Liver (tissue), 9 donors: Measurements from ENCODE around the gene PTRH1. TPM values are rescaled to one million over a fixed set of nuclear protein-coding genes. Genes with fewer than 3 reads are reported as not detected.

Experiments
- DNase-seq: peaks from one replicate; pipeline ENCODE4 v3.0.0-alpha.2; 2017; ENCODE audit warnings: low spot score
- H3K27ac ChIP-seq, 2 donors: one replicate each; pipeline ENCODE4 v1.7.0; 2013; ENCODE audit warnings: inconsistent platforms in 2 of 2, low read length in 2 of 2, control low read depth in 1 of 2, low read depth in 1 of 2, mild to moderate bottlenecking in 1 of 2
- H3K27me3 ChIP-seq, 4 donors: one replicate each; pipeline versions ENCODE4 v1.6.1 to v1.7.0; 2013; ENCODE audit warnings: low read length in 3 of 4, inconsistent platforms in 1 of 4, mild to moderate bottlenecking in 1 of 4, moderate library complexity in 1 of 4; ENCODE audit not compliant: control insufficient read depth in 4 of 4, insufficient read depth in 4 of 4
- H3K36me3 ChIP-seq, 4 donors: one replicate each; pipeline versions ENCODE4 v1.6.1 to v1.7.0; 2013; ENCODE audit warnings: low read length in 3 of 4, mild to moderate bottlenecking in 3 of 4, low read depth in 1 of 4, moderate library complexity in 1 of 4; ENCODE audit not compliant: control insufficient read depth in 4 of 4, insufficient read depth in 3 of 4
- H3K4me1 ChIP-seq, 4 donors: one replicate each; pipeline versions ENCODE4 v1.6.1 to v1.7.0; 2013; ENCODE audit warnings: low read length in 3 of 4, mild to moderate bottlenecking in 3 of 4, moderate library complexity in 1 of 4; ENCODE audit not compliant: control insufficient read depth in 4 of 4, insufficient read depth in 4 of 4
- H3K4me3 ChIP-seq, 3 donors: one replicate each; pipeline versions ENCODE4 v1.6.1 to v1.7.0; 2013; ENCODE audit warnings: low read length in 3 of 3, control low read depth in 1 of 3, low read depth in 1 of 3, mild to moderate bottlenecking in 1 of 3
- H3K9ac ChIP-seq, 2 donors: one replicate each; pipeline ENCODE4 v1.7.0; 2013; ENCODE audit warnings: low read length in 2 of 2, mild to moderate bottlenecking in 2 of 2, moderate library complexity in 2 of 2, control low read depth in 1 of 2, low read depth in 1 of 2
- H3K9me3 ChIP-seq, 4 donors: one replicate each; pipeline versions ENCODE4 v1.6.1 to v1.7.0; 2013; ENCODE audit warnings: low read length in 3 of 4; ENCODE audit not compliant: control insufficient read depth in 4 of 4
- EGR1 ChIP-seq, 2 donors: IDR thresholded peaks; 2 replicates each; pipeline ENCODE4 v1.6.1; 2016 to 2018; ENCODE audit warnings: antibody characterized with exemption in 2 of 2, low read depth in 2 of 2
- FOXA1 ChIP-seq: IDR thresholded peaks from 2 replicates; pipeline ENCODE4 v1.6.1; 2016; ENCODE audit warnings: antibody characterized with exemption
- FOXA2 ChIP-seq: IDR thresholded peaks from 2 replicates; pipeline ENCODE4 v1.6.1; 2016; ENCODE audit warnings: antibody characterized with exemption
- HNF4A ChIP-seq, 2 donors: conservative IDR thresholded peaks; 2 replicates each; pipeline ENCODE4 v1.6.1; 2016; ENCODE audit warnings: antibody characterized with exemption in 2 of 2, mild to moderate bottlenecking in 2 of 2
- HNF4G ChIP-seq: IDR thresholded peaks from 2 replicates; pipeline ENCODE4 v1.6.1; 2016; ENCODE audit warnings: antibody characterized with exemption
- MAX ChIP-seq: IDR thresholded peaks from 2 replicates; pipeline ENCODE4 v1.6.1; 2016; ENCODE audit warnings: antibody characterized with exemption
- RAD21 ChIP-seq, 2 donors: IDR thresholded peaks; 2 replicates each; pipeline ENCODE4 v1.6.1; 2016; ENCODE audit warnings: antibody characterized with exemption in 2 of 2, mild to moderate bottlenecking in 2 of 2
- REST ChIP-seq: IDR thresholded peaks from 2 replicates; pipeline ENCODE4 v1.6.1; 2016; ENCODE audit warnings: antibody characterized with exemption, mild to moderate bottlenecking
- RXRA ChIP-seq, 2 donors: IDR thresholded peaks; 2 replicates each; pipeline ENCODE4 v1.6.1; 2017 to 2018; ENCODE audit warnings: antibody characterized with exemption in 2 of 2, mild to moderate bottlenecking in 1 of 2
- SP1 ChIP-seq: IDR thresholded peaks from 2 replicates; pipeline ENCODE4 v1.6.1; 2018; ENCODE audit warnings: antibody characterized with exemption, mild to moderate bottlenecking
- YY1 ChIP-seq: IDR thresholded peaks from 2 replicates; pipeline ENCODE4 v1.6.1; 2016; ENCODE audit warnings: antibody characterized with exemption, mild to moderate bottlenecking
- WGBS: extraction: QIAGEN DNeasy Blood & Tissue Kit; methylation state at CpG from one replicate; pipeline ENCODE4 v1.1.7; 2013; 5-methylcytosine and 5-hydroxymethylcytosine counted together
- polyA plus RNA-seq, 2 donors: library from polyadenylated mRNA; stranded (reverse) in 1 of 2; unstranded in 1 of 2; fragments of 200-250 nt in 1 of 2; fragments of >200 nt in 1 of 2; fragmentation: Nextera tagmentation in 1 of 2; extraction: Ambion mirVana in 1 of 2; gene quantifications; one replicate each; pipeline versions ENCODE4 v1.2.1 to v1.2.3, GENCODE V29; 2013 to 2015
- total RNA-seq, 2 donors: library from RNA; depleted of rRNA; stranded (reverse); fragments of >200 nt; gene quantifications; one replicate each; pipeline ENCODE4 v1.2.3, GENCODE V29; 2014
- TF ChIP-seq, protein P1 (sequence below): IDR thresholded peaks from 2 replicates; pipeline ENCODE4 v1.6.1; 2016; ENCODE audit warnings: antibody characterized with exemption
- TF ChIP-seq, protein P2 (sequence below): fragments of 150-350 bp; IDR thresholded peaks from 2 replicates; pipeline ENCODE4 v1.5.1; 2017; ENCODE audit warnings: improper control_type of control experiment, low read depth, low read length; ENCODE audit not compliant: missing input control
- donor health status: healthy.
- donor health status: healthy.
- donor health status: healthy.
- donor health status: healthy.
- donor health status: healthy.

PTRH1 gene
- total and polyA plus RNA-seq, 4 donors = 6.7 to 21.6 (median 9.7) TPM

DNA sequence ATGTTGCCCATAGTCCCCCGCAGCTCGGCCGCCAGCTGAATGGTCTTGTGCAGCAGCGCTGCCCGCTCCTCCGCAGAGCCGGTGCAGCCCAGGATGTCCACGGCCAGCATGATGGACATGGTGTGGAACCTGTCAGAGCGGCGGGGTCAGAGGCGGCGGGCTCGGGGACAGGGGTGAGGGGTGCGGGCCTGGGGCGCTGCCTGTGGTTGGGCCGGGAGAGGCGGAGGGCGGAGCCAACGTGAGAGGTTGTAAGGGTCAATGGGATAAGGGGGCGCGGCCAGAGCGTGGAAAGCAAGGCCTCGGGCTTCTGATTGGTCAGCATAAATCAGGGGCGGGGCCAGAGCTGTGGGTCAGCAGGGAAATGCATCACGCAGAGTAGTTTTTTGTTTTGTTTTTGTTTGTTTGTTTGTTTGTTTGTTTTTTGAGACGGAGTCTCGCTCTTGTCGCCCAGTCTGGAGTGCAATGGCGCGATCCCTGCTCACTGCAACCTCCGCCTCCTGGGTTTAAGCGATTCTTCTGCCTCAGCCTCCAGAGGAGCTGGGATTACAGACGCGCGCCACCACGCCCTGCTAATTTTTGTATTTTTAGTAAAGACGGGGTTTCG, 26.5 kb upstream of the PTRH1 start (continued):
- TF ChIP-seq REST (no peak), RAD21 (IDR thresholded peaks at IDR 0.05) (no peak), FOXA2 (no peak), HNF4G (no peak), YY1 (no peak), SP1 (no peak), RXRA (IDR thresholded peaks at IDR 0.05) (no peak), MAX (no peak)

- H3K27ac ChIP-seq = no peak overlapping the region
- no peak overlapping the region for H3K9ac ChIP-seq
- TF ChIP-seq RXRA (IDR thresholded peaks at IDR 0.05) (no peak), HNF4A (conservative IDR thresholded peaks at IDR 0.05) (no peak), YY1 (no peak), EGR1 (IDR thresholded peaks at IDR 0.05; ENCODE audit: low read depth in 2 of 2) (no peak), FOXA2 (no peak), FOXA1 (no peak)
- TF ChIP-seq, protein P1, sequence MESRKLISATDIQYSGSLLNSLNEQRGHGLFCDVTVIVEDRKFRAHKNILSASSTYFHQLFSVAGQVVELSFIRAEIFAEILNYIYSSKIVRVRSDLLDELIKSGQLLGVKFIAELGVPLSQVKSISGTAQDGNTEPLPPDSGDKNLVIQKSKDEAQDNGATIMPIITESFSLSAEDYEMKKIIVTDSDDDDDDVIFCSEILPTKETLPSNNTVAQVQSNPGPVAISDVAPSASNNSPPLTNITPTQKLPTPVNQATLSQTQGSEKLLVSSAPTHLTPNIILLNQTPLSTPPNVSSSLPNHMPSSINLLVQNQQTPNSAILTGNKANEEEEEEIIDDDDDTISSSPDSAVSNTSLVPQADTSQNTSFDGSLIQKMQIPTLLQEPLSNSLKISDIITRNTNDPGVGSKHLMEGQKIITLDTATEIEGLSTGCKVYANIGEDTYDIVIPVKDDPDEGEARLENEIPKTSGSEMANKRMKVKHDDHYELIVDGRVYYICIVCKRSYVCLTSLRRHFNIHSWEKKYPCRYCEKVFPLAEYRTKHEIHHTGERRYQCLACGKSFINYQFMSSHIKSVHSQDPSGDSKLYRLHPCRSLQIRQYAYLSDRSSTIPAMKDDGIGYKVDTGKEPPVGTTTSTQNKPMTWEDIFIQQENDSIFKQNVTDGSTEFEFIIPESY = no peak
- TF ChIP-seq, protein P2, sequence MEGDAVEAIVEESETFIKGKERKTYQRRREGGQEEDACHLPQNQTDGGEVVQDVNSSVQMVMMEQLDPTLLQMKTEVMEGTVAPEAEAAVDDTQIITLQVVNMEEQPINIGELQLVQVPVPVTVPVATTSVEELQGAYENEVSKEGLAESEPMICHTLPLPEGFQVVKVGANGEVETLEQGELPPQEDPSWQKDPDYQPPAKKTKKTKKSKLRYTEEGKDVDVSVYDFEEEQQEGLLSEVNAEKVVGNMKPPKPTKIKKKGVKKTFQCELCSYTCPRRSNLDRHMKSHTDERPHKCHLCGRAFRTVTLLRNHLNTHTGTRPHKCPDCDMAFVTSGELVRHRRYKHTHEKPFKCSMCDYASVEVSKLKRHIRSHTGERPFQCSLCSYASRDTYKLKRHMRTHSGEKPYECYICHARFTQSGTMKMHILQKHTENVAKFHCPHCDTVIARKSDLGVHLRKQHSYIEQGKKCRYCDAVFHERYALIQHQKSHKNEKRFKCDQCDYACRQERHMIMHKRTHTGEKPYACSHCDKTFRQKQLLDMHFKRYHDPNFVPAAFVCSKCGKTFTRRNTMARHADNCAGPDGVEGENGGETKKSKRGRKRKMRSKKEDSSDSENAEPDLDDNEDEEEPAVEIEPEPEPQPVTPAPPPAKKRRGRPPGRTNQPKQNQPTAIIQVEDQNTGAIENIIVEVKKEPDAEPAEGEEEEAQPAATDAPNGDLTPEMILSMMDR = no peak
- peaks cover 0 to 2% (median 0%) of the 10 kb centered on the region in 4 donors for H3K36me3 ChIP-seq
- H3K4me1 ChIP-seq = peaks cover 0 to under 1% (median 0%) of the 10 kb centered on the region in 4 donors
- 85% methylated on average over 19 of the region's 19 CpGs for WGBS
- H3K27me3 ChIP-seq = no peaks in the 10 kb centered on the region
- no peaks in the 10 kb centered on the region for H3K9me3 ChIP-seq
- no peak for DNase-seq
- no peak overlapping the region for H3K4me3 ChIP-seq
Observed at GRCh38 chr9:127739614-127740330, 24.3 kb upstream of the PTRH1 start.
